GM18861 (cell line): ENCODE data around the gene ADAM17.
"Not testable (repeated sequence)": the region's sequence is repeated elsewhere in the genome, so short reads cannot be mapped to it uniquely, and the experiment has no call there.

Source experiments
- ATAC-seq: cut with Tn5 transposase; IDR thresholded peaks from one replicate; pipeline ENCODE4 v1.9.1; 2021; ENCODE audit not compliant: unreplicated experiment

The ADAM17 gene

GRCh38 chr2:9527995-9528787 lies 27.4 kb downstream of the ADAM17 start:
- ATAC-seq: no peak

- ATAC-seq: no peak
Measured at GRCh38 chr2:9525266-9525665, 30.4 kb downstream of the ADAM17 start.

- no peak for ATAC-seq
Measured at GRCh38 chr2:9524291-9524690, 31.3 kb downstream of the ADAM17 start.

- ATAC-seq: no peak
Measured at GRCh38 chr2:9519250-9519649, 36.4 kb downstream of the ADAM17 start.

- ATAC-seq: no peak
Measured at GRCh38 chr2:9518780-9519179, 36.9 kb downstream of the ADAM17 start.

- no peak for ATAC-seq
Measured at GRCh38 chr2:9518163-9518562, 37.5 kb downstream of the ADAM17 start.

- ATAC-seq: no peak
Measured at GRCh38 chr2:9517118-9517782, 38.4 kb downstream of the ADAM17 start.

GRCh38 chr2:9513946-9514345 lies 41.7 kb downstream of the ADAM17 start:
- ATAC-seq: not testable (repeated sequence)

- ATAC-seq: no peak
Measured at GRCh38 chr2:9508931-9509330, 46.7 kb downstream of the ADAM17 start.

GRCh38 chr2:9498210-9498609 lies 57.4 kb downstream of the ADAM17 start:
- no peak for ATAC-seq

GRCh38 chr2:9497017-9497416 lies 58.6 kb downstream of the ADAM17 start:
- ATAC-seq: no peak

GRCh38 chr2:9494081-9494480 lies 61.5 kb downstream of the ADAM17 start:
- ATAC-seq: no peak

GRCh38 chr2:9493478-9493877 lies 62.2 kb downstream of the ADAM17 start:
- ATAC-seq: no peak

GRCh38 chr2:9492927-9493326 lies 62.7 kb downstream of the ADAM17 start:
- no peak for ATAC-seq

- no peak for ATAC-seq
Measured at GRCh38 chr2:9490789-9491188, 64.8 kb downstream of the ADAM17 start.

- no peak for ATAC-seq
Measured at GRCh38 chr2:9488583-9489547, 66.8 kb downstream of the ADAM17 start.

- no peak for ATAC-seq
Measured at GRCh38 chr2:9484533-9484932, 71.1 kb downstream of the ADAM17 start.

GRCh38 chr2:9483107-9483506 lies 72.5 kb downstream of the ADAM17 start:
- ATAC-seq: no peak

GRCh38 chr2:9480157-9480556 lies 75.5 kb downstream of the ADAM17 start:
- ATAC-seq: no peak

- no peak for ATAC-seq
Measured at GRCh38 chr2:9478526-9478925, 77.1 kb downstream of the ADAM17 start.

GRCh38 chr2:9477914-9478313 lies 77.7 kb downstream of the ADAM17 start:
- no peak for ATAC-seq
